A673 (cell line): ENCODE data around the gene CLEC1A.

Source experiments
- EZH2 ChIP-seq: fragments of 200-600 bp; sonication (generic); IDR thresholded peaks from 2 replicates; pipeline ENCODE4 v1.6.1; 2017; ENCODE audit warnings: borderline replicate concordance, low read depth, mild to moderate bottlenecking, mixed read lengths, antibody characterized with exemption, low read length; ENCODE audit not compliant: poor library complexity, severe bottlenecking
- TF ChIP-seq, protein P1 (sequence below): fragments of 300-800, 200-600 bp; sonication (generic); conservative IDR thresholded peaks from 2 replicates; pipeline ENCODE4 v1.5.1; 2017; ENCODE audit warnings: low read depth, mild to moderate bottlenecking, antibody characterized with exemption, low read length, moderate library complexity, mixed read lengths

DNA sequence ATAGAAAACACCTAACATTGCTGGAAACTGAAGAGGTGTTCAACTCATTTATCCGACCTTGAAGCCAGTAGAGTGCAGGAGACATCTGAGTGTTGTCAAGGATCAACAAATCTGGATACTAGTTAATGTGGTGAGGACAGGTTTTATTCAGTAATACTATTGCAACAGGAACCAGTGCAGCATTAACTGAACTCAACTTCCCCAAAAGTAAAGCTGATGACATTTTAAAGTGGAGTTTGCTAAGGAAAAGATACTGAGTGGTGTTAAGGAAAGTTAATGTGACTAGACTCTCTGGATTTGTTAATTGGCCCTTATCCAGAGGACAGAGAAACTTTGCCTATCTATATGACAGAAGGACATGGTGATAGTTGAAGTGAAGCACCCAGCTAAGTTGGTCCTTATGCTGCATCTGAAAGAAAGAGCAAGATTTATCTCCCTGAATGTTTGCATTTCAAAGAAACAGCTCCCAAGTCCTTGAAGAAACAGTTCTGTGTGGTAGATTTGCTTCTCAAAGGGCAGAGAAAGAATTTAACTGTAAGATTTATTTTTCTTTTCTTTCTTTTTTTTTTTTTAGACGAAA is 32.4 kb upstream of the CLEC1A start:
- TF ChIP-seq, protein P1, sequence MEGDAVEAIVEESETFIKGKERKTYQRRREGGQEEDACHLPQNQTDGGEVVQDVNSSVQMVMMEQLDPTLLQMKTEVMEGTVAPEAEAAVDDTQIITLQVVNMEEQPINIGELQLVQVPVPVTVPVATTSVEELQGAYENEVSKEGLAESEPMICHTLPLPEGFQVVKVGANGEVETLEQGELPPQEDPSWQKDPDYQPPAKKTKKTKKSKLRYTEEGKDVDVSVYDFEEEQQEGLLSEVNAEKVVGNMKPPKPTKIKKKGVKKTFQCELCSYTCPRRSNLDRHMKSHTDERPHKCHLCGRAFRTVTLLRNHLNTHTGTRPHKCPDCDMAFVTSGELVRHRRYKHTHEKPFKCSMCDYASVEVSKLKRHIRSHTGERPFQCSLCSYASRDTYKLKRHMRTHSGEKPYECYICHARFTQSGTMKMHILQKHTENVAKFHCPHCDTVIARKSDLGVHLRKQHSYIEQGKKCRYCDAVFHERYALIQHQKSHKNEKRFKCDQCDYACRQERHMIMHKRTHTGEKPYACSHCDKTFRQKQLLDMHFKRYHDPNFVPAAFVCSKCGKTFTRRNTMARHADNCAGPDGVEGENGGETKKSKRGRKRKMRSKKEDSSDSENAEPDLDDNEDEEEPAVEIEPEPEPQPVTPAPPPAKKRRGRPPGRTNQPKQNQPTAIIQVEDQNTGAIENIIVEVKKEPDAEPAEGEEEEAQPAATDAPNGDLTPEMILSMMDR, result no peak
- no peak for TF ChIP-seq EZH2
